Esophagus squamous epithelium (tissue), 5 donors: ENCODE measurements around the gene NFKB1. TPM values are rescaled to one million over a fixed set of nuclear protein-coding genes. Genes with fewer than 3 reads are reported as not detected.

ENCODE experiments used
- DNase-seq: peaks from one replicate; lab custom pipeline; 2025; lab: John Stamatoyannopoulos, UW
- H3K27ac ChIP-seq, 4 donors: fragments of 200-600 bp; sonication (generic); one replicate each; pipeline ENCODE4 v1.5.1; 2016 to 2019; ENCODE audit warnings: mild to moderate bottlenecking in 1 of 4
- H3K27me3 ChIP-seq, 4 donors: fragments of 200-600 bp; sonication (generic); 1 replicate in 3 of 4; 2 replicates in 1 of 4; pipeline versions ENCODE4 v1.5.1 to v1.6.0; 2017 to 2021; ENCODE audit warnings: antibody characterized with exemption in 1 of 4
- H3K36me3 ChIP-seq, 3 donors: fragments of 200-600 bp; sonication (generic); one replicate each; pipeline ENCODE4 v1.5.1; 2016 to 2019
- H3K4me1 ChIP-seq, 3 donors: fragments of 200-600 bp; sonication (generic); one replicate each; pipeline ENCODE4 v1.5.1; 2017 to 2019
- H3K4me3 ChIP-seq, 4 donors: fragments of 200-600 bp; sonication (generic); 1 replicate in 3 of 4; 2 replicates in 1 of 4; pipeline ENCODE4 v1.5.1; 2016 to 2019; ENCODE audit warnings: mild to moderate bottlenecking in 2 of 4, moderate library complexity in 1 of 4
- H3K9me3 ChIP-seq, 3 donors: fragments of 200-600 bp; sonication (generic); one replicate each; pipeline ENCODE4 v1.5.1; 2016 to 2019
- CTCF ChIP-seq, 6 experiments: fragments of 450-650 bp in 4 of 6; fragments of 200-600 bp in 2 of 6; sonication (generic) in 2 of 6; IDR thresholded peaks; one replicate each; pipeline ENCODE4 v1.5.1; 2016 to 2019; ENCODE audit warnings: antibody characterized with exemption in 6 of 6, mild to moderate bottlenecking in 4 of 6, moderate library complexity in 4 of 6
- POLR2A ChIP-seq, 4 donors: fragments of 450-650 bp; IDR thresholded peaks; one replicate each; pipeline ENCODE4 v1.6.1; 2017; ENCODE audit warnings: antibody characterized with exemption in 4 of 4, mild to moderate bottlenecking in 4 of 4, moderate library complexity in 3 of 4
- WGBS, 2 donors: methylation state at CpG; one replicate each; pipeline ENCODE4 v1.1.5; 2018; 5-methylcytosine and 5-hydroxymethylcytosine counted together
- intact Hi-C: fragments of 100-400 bp; cut with DNase I; formaldehyde crosslinking; loops from one replicate; pipeline ENCODE4 v1.15.0; 2022
- total RNA-seq, 4 donors: library from RNA; depleted of rRNA; stranded (reverse); fragments of >200 nt; gene quantifications; one replicate each; pipeline ENCODE4 v1.1.0, GENCODE V29; 2016
- donor health status: DM: yes; HTN: yes; CAD: no.

Gene NFKB1
- total RNA-seq, 4 donors from 2014 or later = 33.5 to 47.5 (median 41.4) TPM

- TF ChIP-seq POLR2A (IDR thresholded peaks at IDR 0.05) (no peak), CTCF (IDR thresholded peaks at IDR 0.05) (no peak)
- DNase-seq = no peak
- 68 to 73% methylated on average over 2 of the region's 2 CpGs for WGBS, 2 donors
- no peaks in the 10 kb centered on the region for H3K27me3 ChIP-seq
- no peaks in the 10 kb centered on the region for H3K36me3 ChIP-seq
- no peak overlapping the region for H3K27ac ChIP-seq
- intact Hi-C loops = no loop called here
- H3K9me3 ChIP-seq = no peaks in the 10 kb centered on the region
- peaks cover 0 to 23% (median 0%) of the 10 kb centered on the region in 3 donors for H3K4me1 ChIP-seq
- no peak overlapping the region for H3K4me3 ChIP-seq
Observed at GRCh38 chr4:102492531-102493241, 8.5 kb upstream of the NFKB1 start.

- DNase-seq = no peak
- no peak for TF ChIP-seq CTCF (IDR thresholded peaks at IDR 0.05)
- no peak for TF ChIP-seq POLR2A (IDR thresholded peaks at IDR 0.05)
- no peaks in the 10 kb centered on the region for H3K36me3 ChIP-seq
- peaks cover 0 to 23% (median 0%) of the 10 kb centered on the region in 3 donors for H3K4me1 ChIP-seq
- no peaks in the 10 kb centered on the region for H3K27me3 ChIP-seq
- 79 to 93% methylated on average over 1 of the region's 1 CpG for WGBS, 2 donors
- H3K4me3 ChIP-seq = no peak overlapping the region
- intact Hi-C loops = no loop called here
- no peak overlapping the region for H3K27ac ChIP-seq
- H3K9me3 ChIP-seq = no peaks in the 10 kb centered on the region
Observed at GRCh38 chr4:102493257-102493656, 7.9 kb upstream of the NFKB1 start.

GRCh38 chr4:102493794-102494193 lies 7.4 kb upstream of the NFKB1 start:
- Histone ChIP-seq H3K9me3 (no peaks in the 10 kb centered on the region), H3K4me1 (peaks cover 0 to 23% (median 0%) of the 10 kb centered on the region in 3 donors), H3K4me3 (no peak overlapping the region), H3K27me3 (no peaks in the 10 kb centered on the region), H3K27ac (no peak overlapping the region), H3K36me3 (no peaks in the 10 kb centered on the region)
- no peak for TF ChIP-seq CTCF (IDR thresholded peaks at IDR 0.05)
- no peak for TF ChIP-seq POLR2A (IDR thresholded peaks at IDR 0.05)
- 38 to 67% methylated on average over 1 of the region's 1 CpG for WGBS, 2 donors
- no peak for DNase-seq
- intact Hi-C loops = no loop called here

GRCh38 chr4:102494603-102495002 lies 6.6 kb upstream of the NFKB1 start:
- H3K27me3 ChIP-seq = no peaks in the 10 kb centered on the region
- WGBS, 2 donors = 80 to 100% methylated on average over 1 of the region's 1 CpG
- H3K4me3 ChIP-seq = no peak overlapping the region
- TF ChIP-seq POLR2A (IDR thresholded peaks at IDR 0.05) (no peak), CTCF (IDR thresholded peaks at IDR 0.05) (no peak)
- H3K27ac ChIP-seq = no peak overlapping the region
- H3K9me3 ChIP-seq = no peaks in the 10 kb centered on the region
- no peaks in the 10 kb centered on the region for H3K36me3 ChIP-seq
- DNase-seq = no peak
- H3K4me1 ChIP-seq = peaks cover 0 to 27% (median 0%) of the 10 kb centered on the region in 3 donors
- intact Hi-C loops = no loop called here

GRCh38 chr4:102497986-102498385 lies 3.2 kb upstream of the NFKB1 start:
- Histone ChIP-seq H3K36me3 (no peaks in the 10 kb centered on the region), H3K9me3 (no peaks in the 10 kb centered on the region), H3K4me3 (no peak overlapping the region), H3K27ac (no peak overlapping the region), H3K4me1 (peaks cover 0 to 45% (median 5%) of the 10 kb centered on the region in 3 donors), H3K27me3 (no peaks in the 10 kb centered on the region)
- no peak for TF ChIP-seq POLR2A (IDR thresholded peaks at IDR 0.05)
- TF ChIP-seq CTCF (IDR thresholded peaks at IDR 0.05) = no peak
- no peak for DNase-seq
- 85 to 93% methylated on average over 2 of the region's 2 CpGs for WGBS, 2 donors
- intact Hi-C loops = no loop called here
